Activated CD4-positive, alpha-beta memory T cell treated with anti-CD3 and anti-CD28 coated beads, Interleukin-2, amount 10 ng/mL, durations not matched to agents 7 days and 5 days (primary cell): ENCODE data around the gene TSPO. TPM values are rescaled to one million over a fixed set of nuclear protein-coding genes. Genes with fewer than 3 reads are reported as not detected.

Source experiments
- CTCF ChIA-PET: fragments of 350-600 bp; sonication (Branson Sonifier 250); formaldehyde crosslinking; loops from one replicate; lab custom pipeline; 2021; ENCODE audit warnings: antibody characterized with exemption, inconsistent platforms; lab: Charles Lee
- POLR2A ChIA-PET: fragments of 350-600 bp; sonication (Branson Sonifier 250); formaldehyde crosslinking; loops from one replicate; lab custom pipeline; 2021; ENCODE audit warnings: antibody characterized with exemption; lab: Charles Lee
- DNase-seq: peaks from one replicate; pipeline ENCODE4 v3.0.0-alpha.2; 2020
- H3K27ac Mint-ChIP-seq: one replicate; pipeline ENCODE4 v1.8.0; 2021; ENCODE audit warnings: mild to moderate bottlenecking, mixed read lengths
- H3K27me3 Mint-ChIP-seq: one replicate; pipeline ENCODE4 v1.8.0; 2021; ENCODE audit warnings: mixed read lengths
- H3K36me3 Mint-ChIP-seq: one replicate; pipeline ENCODE4 v1.8.0; 2021; ENCODE audit warnings: low read depth, mixed read lengths
- H3K4me1 Mint-ChIP-seq: one replicate; pipeline ENCODE4 v1.8.0; 2021; ENCODE audit warnings: mixed read lengths
- H3K4me3 Mint-ChIP-seq: one replicate; pipeline ENCODE4 v1.8.0; 2021; ENCODE audit warnings: mild to moderate bottlenecking, mixed read lengths
- H3K9me3 Mint-ChIP-seq: one replicate; pipeline ENCODE4 v1.8.0; 2021; ENCODE audit warnings: mixed read lengths
- total RNA-seq, 2 experiments: library from RNA; stranded (reverse); gene quantifications; one replicate each; pipeline ENCODE4 v1.2.3, GENCODE V29; 2021

Gene TSPO
- total RNA-seq, 2 experiments from 2014 or later, result 133 TPM

DNA sequence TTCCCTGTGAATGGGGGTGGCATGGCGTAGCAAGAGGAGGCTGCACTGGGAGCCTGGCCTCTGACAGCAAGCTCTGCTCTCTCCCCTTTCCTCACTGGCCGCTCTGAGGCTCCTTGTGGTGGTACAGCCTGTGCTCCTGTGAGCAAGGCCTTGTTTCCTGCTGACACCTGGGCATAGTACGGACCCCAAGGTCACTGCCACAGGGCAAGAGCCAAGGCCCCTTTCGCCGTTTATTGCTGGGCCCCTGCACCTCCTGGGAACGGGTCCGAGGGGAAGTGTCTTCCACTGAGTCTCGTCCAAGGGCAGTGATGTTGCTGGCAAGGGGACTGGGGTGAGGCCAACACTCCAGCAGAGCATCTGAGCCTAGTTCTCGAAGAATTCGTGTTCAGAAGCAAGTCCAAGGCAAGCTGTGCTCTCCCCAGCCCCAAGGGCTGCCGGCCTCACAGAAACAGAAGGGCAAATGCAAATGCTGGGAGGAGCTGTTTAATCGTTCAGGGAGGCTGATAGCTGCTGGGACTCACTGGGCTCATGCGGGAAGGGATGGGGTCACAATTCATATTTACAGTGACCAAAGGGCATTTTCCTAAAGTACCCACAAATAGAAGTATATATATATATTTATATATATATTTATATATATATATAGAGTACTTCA, 51.5 kb downstream of the TSPO start:
- Mint-ChIP-seq H3K36me3 (no peaks in the 10 kb centered on the region), H3K4me1 (peaks cover 2% of the 10 kb centered on the region), H3K27ac (no peak overlapping the region), H3K9me3 (no peaks in the 10 kb centered on the region), H3K27me3 (peaks cover 5% of the 10 kb centered on the region), H3K4me3 (no peak overlapping the region)
- POLR2A ChIA-PET, result no interaction called here
- CTCF ChIA-PET, result no interaction called here
- DNase-seq, result no peak

DNA sequence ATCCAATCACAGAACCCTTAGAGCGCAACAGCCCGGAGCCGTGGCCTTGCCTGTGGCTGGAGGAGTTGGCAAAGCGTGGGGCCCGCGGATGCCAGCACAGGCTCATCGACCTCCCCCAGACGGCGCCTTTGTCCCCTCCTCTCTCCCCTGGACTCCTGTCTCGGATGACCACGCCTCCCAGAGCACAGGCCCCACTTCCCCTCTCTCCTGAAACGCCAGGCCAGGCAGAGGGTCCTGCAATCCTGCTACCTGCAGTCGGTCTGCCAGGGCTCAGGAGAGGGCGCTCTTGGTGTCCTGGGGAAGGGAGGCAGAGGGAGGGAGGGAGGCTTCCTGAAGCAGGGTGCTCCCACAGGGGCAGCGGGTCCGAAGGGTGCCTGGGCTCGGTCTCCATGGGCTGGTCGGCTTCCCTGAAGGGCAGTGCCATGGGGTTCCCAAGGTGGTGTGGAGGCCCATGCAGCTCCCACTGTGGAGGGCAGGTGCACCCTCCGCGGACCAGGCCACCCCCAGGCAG, 52.2 kb downstream of the TSPO start:
- no peaks in the 10 kb centered on the region for H3K36me3 Mint-ChIP-seq
- ChIA-PET CTCF (no interaction called here), POLR2A (no interaction called here)
- peaks cover 4% of the 10 kb centered on the region for H3K27me3 Mint-ChIP-seq
- DNase-seq, result no peak
- H3K27ac Mint-ChIP-seq, result no peak overlapping the region
- H3K9me3 Mint-ChIP-seq, result no peaks in the 10 kb centered on the region
- H3K4me3 Mint-ChIP-seq, result no peak overlapping the region
- H3K4me1 Mint-ChIP-seq, result peaks cover 2% of the 10 kb centered on the region

DNA sequence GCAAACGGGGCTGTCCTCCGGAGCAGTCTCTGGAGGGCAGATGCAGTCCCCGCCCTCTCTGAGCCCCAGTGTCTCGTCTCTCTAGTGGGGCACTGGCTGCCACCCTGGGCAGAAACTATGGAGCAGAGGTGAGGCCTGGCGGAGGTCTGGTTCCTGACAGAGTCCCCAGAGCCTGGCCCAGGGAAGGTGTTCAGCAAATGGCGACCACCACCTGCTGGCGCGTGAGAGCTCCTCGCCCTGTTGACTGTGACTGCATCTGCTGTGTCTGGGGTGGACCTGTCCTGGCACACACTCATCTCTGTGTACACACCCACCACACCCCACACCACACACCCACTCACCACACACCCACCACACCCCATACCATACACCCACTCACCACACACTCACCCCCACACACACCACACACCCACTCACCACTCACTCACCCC, 53.9 kb downstream of the TSPO start:
- CTCF ChIA-PET, result no interaction called here
- Mint-ChIP-seq H3K9me3 (no peaks in the 10 kb centered on the region), H3K27me3 (no peaks in the 10 kb centered on the region), H3K36me3 (no peaks in the 10 kb centered on the region), H3K4me1 (peaks cover 2% of the 10 kb centered on the region), H3K4me3 (no peak overlapping the region), H3K27ac (no peak overlapping the region)
- DNase-seq, result no peak
- POLR2A ChIA-PET, result no interaction called here

DNA sequence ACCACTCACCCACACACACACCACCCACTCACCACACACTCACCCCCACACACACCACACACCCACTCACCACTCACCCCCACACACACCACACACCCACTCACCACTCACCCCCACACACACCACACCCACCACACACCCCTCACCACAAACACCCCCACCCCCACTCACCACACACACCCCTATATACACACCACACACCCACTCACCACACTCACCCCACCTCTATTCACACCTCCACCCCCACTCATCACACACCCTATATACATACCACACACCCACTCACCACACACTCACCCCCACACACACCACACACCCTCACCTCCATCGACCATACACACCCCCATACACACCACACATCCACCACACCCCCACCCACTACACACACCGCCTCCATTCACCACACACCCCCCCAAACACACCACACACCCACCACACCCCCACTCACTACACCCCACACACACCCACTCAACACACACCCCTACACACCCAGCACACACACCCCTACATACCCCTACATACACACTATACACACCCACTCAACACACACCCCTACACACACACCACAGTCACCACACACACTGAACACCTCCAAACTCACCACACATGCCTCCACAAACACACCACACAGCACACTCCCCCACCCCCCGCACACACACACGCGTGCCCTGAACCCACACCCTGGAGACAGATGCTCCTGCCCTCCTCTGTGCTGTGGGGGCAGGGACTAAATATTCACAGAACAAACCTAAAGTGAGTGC, 54.6 kb downstream of the TSPO start:
- Mint-ChIP-seq H3K27ac (no peak overlapping the region), H3K4me3 (no peak overlapping the region), H3K4me1 (peaks cover 2% of the 10 kb centered on the region), H3K9me3 (no peaks in the 10 kb centered on the region), H3K36me3 (no peaks in the 10 kb centered on the region), H3K27me3 (no peaks in the 10 kb centered on the region)
- no peak for DNase-seq
- ChIA-PET CTCF (no interaction called here), POLR2A (no interaction called here)

DNA sequence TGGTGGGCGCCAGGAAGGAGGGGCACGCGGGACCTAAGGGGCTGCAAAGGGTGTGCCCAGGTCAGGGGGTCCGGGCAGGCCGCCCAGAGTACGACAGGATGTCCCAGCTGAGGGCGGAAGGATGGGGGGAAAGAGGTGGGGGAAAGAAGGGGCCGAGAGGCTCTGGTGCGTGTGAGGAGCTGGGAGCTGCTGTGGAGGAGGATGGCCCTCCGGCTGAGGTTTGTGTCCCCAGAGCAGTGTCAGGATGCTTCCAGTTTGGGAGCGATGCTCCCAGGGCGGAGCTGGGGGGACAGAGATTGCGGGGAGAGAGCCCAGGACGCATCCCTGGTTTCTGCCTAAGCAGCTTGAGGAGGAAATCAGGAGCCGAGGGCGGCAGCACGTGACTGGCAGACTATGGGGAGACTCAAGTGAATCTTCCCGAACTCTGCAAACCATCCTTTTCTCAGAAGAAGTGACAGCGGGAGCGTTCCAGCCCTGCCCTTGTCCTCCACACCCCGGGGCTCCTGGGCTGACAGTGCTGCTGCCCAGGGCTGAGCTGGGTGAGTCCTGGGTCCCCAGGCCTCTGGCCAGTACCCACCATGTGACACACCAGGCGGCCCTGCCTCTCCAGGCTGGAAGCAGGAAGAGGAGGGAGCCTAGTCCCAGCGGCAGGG, 55.3 kb downstream of the TSPO start:
- no peak overlapping the region for H3K4me3 Mint-ChIP-seq

DNA sequence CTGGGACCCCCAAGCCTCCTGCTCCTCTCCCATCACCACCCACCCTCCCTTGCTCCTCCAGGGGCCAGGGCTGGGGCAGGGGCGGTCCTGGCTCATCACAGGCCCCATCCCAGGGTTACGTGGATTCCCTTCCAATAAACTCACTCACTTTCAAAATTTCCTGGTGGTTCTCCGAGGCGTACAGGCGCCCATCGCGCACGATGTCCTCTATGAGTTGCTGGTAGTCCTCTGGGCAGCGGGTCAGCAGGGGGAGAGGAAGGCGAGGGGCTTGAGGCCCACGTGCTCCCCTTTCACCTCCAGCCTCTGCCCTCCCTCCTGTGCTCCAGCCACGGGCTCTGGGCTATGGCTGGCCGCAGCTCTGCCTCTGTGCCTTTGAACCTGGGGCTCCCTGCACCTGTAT, 56.0 kb downstream of the TSPO start:
- peaks cover 2% of the 10 kb centered on the region for H3K4me1 Mint-ChIP-seq
- H3K9me3 Mint-ChIP-seq, result no peaks in the 10 kb centered on the region
- no peaks in the 10 kb centered on the region for H3K27me3 Mint-ChIP-seq
- no peak for DNase-seq
- no peak overlapping the region for H3K4me3 Mint-ChIP-seq
- no peaks in the 10 kb centered on the region for H3K36me3 Mint-ChIP-seq
- ChIA-PET CTCF (no interaction called here), POLR2A (no interaction called here)
- H3K27ac Mint-ChIP-seq, result no peak overlapping the region

More for the DNA sequence above, 55.3 kb downstream of the TSPO start:
- Mint-ChIP-seq H3K4me1 (peaks cover 2% of the 10 kb centered on the region), H3K9me3 (no peaks in the 10 kb centered on the region), H3K27ac (no peak overlapping the region), H3K36me3 (no peaks in the 10 kb centered on the region), H3K27me3 (no peaks in the 10 kb centered on the region)
- CTCF ChIA-PET, result no interaction called here
- POLR2A ChIA-PET, result no interaction called here
- DNase-seq, result no peak

DNA sequence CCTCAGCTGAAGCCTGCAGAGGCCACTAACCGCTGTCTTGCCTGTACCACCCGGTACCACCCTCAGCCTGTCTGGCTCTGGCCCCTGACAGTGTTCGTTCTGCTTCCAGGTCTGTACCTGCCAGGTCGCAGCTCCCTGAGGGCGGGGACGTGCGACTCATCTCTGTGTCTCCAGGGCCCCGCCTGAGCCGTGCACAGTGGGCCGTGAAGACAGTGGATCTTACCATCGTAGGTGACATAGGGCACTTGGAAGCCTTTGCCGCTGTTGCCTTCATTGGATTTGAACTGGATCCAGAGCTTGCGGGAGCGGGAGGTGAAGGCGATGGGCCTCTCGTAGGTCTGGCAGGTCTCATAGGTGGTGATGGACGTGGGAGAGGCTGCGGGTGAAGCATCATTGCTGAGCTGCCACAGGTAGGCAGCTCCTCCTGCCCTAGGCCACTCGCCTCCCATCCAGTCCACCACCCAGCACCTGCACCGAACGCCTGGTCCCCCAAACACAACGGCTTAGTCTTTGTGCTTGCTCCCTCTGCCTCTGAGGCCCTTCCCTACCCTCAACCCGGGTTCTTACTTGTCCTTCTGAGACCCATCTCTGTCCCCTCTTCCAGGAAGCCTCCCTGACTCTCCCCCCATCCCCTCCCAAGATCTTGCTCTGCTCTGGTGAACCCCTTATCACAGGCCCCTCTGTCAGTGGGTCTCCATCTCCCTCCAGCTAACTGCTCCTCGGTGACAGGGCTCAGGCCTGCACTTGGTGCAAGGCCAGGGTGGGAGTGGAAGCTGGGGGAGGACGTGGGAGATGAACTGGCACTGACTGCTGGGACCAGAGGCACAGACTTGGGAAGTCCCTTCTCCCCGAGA, 56.7 kb downstream of the TSPO start:
- Mint-ChIP-seq H3K9me3 (no peaks in the 10 kb centered on the region), H3K4me3 (no peak overlapping the region), H3K27me3 (no peaks in the 10 kb centered on the region), H3K36me3 (no peaks in the 10 kb centered on the region), H3K4me1 (peaks cover 2% of the 10 kb centered on the region), H3K27ac (no peak overlapping the region)
- no peak for DNase-seq
- CTCF ChIA-PET, result no interaction called here
- POLR2A ChIA-PET, result no interaction called here

DNA sequence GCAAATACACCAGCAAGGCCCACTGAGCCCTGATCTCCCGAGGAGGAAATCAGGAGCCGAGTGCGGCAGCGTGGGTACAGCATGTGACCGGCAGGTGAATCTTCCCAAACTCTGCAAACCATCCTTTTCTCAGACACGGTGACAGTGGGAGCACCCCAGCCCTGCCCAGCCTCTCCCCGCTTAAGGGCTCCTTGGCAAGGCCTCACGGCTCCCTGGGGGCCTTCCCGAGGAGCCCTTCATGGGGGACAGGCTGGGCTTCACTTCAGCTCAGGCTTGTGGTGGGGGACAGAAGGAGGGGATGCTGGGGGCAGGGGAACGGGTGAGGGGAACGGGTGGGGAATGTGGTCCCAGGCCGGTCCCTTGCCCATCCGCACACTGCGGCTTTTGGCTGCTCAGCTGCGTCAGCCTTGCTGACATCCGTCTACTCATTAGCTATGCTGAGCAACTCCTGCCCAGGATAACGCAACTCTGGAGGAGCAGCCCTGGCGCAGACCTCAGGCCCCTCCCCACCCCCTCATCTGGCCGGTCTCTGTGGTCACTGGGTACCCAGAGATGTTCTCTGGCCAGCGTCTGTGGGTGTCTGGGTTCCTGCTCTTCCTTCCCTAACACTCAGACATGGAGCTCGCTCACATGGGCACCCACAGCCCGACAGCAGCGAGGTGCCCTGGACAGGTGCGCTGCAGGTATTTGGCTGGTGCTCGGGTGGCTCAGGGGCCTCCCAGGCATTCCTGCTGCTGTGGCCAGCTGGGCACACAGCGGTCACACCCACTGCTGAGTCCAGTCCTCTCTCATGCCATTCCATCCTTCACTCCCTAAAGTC, 57.6 kb downstream of the TSPO start:
- H3K27me3 Mint-ChIP-seq, result no peaks in the 10 kb centered on the region
- H3K4me3 Mint-ChIP-seq, result no peak overlapping the region
- no peaks in the 10 kb centered on the region for H3K9me3 Mint-ChIP-seq
- no peak overlapping the region for H3K27ac Mint-ChIP-seq
- no peak for DNase-seq
- POLR2A ChIA-PET, result no interaction called here
- CTCF ChIA-PET, result interaction anchor here (0.6 kb wide), 1 partner anchor 173 kb away, joined by 3 read pairs; no protein-coding TSS in a partner anchor
- H3K36me3 Mint-ChIP-seq, result no peaks in the 10 kb centered on the region
- peaks cover 2% of the 10 kb centered on the region for H3K4me1 Mint-ChIP-seq

DNA sequence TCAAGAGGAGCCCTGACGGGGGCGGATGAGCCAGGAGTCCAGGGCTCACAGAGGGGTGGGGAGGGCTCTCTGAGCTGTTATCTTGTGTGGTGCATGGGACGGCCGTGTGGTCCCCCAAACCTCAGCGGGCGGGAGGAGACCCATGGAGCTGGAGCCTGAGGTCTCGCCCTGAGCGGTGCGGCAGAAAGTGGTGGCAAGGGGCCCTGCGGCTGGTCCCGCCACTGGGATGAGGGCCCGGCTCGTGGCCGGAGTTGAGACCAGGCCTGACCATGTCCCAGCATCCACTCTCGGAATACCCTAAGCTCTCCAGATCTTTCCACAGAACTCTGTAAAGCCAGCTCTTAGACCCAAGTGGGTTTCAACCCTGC, 58.1 kb downstream of the TSPO start:
- Mint-ChIP-seq H3K4me3 (no peak overlapping the region), H3K27me3 (no peaks in the 10 kb centered on the region), H3K9me3 (no peaks in the 10 kb centered on the region), H3K27ac (no peak overlapping the region), H3K36me3 (no peaks in the 10 kb centered on the region), H3K4me1 (peaks cover 2% of the 10 kb centered on the region)
- ChIA-PET CTCF (no interaction called here), POLR2A (no interaction called here)
- DNase-seq, result no peak

DNA sequence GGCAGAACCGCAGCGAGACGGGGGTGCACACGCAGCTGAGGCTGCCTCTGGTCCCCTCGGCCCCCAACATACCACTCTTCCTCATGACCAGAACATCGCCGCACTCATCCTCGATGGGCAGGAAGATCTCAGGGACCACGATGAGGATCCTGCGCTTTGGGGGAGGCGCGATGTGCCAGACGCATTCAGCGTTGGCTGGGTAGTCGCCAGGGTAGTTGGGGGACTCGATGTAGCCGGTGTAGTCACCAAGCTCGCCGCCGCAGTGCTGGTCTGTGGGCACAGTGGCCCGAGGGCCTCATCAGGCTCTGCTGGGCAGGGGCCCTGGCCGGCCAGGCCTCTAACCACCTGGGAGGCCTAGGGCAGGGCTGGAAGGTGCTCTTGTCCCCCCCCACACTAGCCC, 58.6 kb downstream of the TSPO start:
- H3K27ac Mint-ChIP-seq, result no peak overlapping the region
- no peak overlapping the region for H3K4me3 Mint-ChIP-seq
- DNase-seq, result no peak
- peaks cover 2% of the 10 kb centered on the region for H3K4me1 Mint-ChIP-seq
- no peaks in the 10 kb centered on the region for H3K36me3 Mint-ChIP-seq
- ChIA-PET POLR2A (no interaction called here), CTCF (no interaction called here)
- no peaks in the 10 kb centered on the region for H3K27me3 Mint-ChIP-seq
- H3K9me3 Mint-ChIP-seq, result no peaks in the 10 kb centered on the region

DNA sequence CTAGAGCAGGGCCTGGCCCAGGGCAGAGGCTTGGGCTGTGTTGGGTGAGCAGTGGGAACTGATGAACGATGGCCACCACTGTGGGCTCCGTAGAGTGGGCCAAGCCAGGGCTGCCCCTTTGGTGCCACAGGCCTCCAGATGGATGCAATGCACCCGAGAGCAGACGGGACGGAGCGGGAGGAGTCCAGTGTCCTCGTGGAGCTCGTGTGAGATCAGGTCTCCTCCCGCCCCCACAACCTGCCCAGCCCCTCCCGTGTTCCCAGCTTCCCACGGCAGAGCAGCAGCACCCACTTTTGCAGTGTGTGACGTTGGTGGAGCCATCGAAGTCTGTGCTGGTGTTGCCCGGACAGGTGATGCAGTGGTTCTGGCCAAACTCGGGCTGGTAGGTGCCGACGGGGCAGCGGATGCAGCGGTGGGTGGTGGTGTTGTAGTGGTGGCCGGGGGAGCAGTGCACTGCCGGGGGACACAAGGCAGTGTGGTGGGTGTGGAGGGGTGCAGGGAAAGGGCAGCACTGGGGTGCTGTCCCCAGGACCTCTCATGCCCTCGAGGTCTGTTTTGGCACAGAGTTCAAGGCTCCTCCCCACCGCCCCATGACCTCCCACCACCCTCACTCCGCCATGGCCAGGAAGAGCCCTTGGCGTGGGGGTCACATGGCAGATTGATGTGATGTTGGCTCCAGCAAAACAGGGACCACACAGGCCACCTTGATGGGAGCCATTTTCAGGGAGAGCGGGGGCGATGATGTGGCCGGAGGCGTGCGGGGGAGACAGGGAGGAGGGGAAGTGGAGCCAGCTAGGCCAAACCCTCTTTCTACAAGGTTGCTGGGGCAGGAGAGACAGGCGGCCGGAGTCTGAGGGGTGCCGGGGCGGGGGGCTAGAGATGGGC, 59.5 kb downstream of the TSPO start:
- H3K27me3 Mint-ChIP-seq, result no peaks in the 10 kb centered on the region
- H3K27ac Mint-ChIP-seq, result no peak overlapping the region
- H3K4me1 Mint-ChIP-seq, result peaks cover 2% of the 10 kb centered on the region
- ChIA-PET CTCF (no interaction called here), POLR2A (no interaction called here)
- no peaks in the 10 kb centered on the region for H3K9me3 Mint-ChIP-seq
- no peak overlapping the region for H3K4me3 Mint-ChIP-seq
- no peaks in the 10 kb centered on the region for H3K36me3 Mint-ChIP-seq
- DNase-seq, result no peak
